HuH-7.5 (cell line): ENCODE results near the gene ZNF283.
"Not testable (repeated sequence)": the region's sequence is repeated elsewhere in the genome, so short reads cannot be mapped to it uniquely, and the experiment has no call there.

Experiments
- DNase-seq: peaks from one replicate; pipeline ENCODE4 v3.0.0; 2011; ENCODE audit warnings: low spot score

The ZNF283 gene

DNA sequence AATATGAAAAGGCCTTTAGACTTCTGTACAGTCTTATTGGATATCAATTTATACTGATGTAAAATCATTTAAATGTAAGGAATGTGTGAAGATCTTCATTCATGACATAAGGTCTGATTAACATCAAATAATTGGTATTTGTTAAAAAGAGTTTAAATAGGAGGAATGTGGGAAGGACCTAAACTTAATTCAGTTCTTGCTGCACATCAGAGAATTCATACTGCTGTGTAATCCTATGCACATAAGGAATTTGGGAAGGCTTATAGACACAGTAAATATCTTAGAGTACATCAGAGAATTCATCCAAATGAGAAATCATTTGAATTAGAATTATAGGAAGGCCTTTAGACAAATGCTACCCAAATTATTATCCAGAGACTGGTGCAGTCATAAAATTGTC lies 21.7 kb downstream of the ZNF283 start:
- DNase-seq = no peak

DNA sequence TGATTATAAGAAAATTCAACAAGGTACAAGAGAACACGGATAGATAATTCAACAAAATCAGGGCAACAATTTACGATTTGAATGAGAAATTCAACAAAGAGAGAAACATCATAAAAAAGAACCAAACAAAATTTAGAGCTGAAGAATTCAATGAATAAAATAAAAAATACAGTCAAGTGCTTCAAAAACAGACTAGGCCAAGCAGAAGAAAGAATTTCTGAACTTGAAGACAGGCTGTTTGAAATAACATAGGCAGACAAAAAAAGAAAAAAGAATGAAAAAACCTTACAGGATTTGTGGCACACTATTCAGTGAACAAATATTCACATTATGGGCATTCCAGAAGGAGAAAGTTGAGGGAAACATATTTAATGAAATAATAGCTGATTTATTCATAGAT lies 31.1 kb downstream of the ZNF283 start:
- no peak for DNase-seq

DNA sequence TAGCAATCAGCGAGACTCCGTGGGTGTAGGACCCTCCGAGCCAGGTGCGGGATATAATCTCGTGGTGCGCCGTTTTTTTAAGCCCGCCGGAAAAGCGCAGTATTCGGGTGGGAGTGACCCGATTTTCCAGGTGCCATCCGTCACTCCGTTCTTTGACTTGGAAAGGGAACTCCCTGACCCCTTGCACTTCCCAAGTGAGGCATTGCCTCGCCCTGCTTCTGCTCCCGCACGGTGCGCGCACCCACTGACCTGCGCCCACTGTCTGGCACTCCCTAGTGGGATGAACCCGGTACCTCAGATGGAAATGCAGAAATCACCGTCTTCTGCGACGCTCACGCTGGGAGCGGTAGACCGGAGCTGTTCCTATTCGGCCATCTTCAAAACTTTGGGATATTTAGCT lies 39.8 kb downstream of the ZNF283 start:
- not testable (repeated sequence) for DNase-seq

DNA sequence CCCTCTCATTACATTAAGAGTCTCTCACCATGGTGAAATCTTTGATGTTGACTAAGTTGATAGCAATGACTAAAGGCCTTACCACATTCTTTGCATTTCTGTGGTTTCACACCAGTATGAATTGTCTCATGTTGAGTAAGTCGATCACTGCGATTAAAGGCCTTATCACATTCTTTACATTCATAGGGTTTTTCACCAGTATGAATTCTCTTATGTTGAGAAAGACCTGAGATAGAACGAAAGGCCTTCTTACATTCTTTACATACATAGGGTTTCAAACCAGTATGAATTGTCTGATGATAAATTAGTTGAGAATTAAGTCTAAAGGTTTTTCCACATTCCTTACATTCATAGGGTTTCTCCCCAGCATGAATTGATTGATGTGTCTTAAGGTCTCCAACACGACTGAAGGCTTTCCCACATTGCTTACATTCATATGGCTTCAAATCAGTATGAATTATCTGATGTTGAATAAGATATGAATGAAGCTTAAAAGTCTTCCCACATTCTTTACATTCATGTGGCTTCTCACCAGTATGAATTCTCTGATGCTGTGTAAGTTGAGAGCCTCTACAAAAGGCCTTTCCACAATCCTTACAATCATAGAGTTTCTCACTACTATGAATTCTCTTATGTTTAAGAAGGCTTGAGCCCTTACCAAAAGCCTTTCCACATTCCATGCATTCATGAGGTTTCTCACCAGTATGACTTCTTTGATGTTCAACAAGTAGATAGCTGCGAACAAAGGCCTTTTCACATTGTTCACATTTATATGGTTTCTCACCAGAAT lies 45.6 kb downstream of the ZNF283 start:
- no peak for DNase-seq

DNA sequence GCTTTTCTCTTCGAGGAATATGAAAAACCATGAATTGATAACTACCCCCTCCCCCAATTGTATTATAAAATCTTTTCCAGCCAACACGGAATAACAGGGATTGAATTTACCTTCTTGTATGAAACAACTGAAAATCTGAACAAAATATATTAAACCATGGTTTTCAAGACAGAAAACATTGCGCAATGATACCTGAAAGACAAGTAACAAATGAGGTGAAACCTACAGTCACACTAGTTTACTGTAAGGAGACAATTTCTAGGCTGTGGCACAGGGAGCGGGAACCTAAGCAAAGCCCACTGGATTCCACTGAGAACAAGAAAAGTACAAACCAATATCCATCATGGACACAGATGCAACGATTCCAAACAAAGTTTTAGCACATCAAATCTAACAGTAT lies 53.4 kb downstream of the ZNF283 start:
- DNase-seq = no peak

DNA sequence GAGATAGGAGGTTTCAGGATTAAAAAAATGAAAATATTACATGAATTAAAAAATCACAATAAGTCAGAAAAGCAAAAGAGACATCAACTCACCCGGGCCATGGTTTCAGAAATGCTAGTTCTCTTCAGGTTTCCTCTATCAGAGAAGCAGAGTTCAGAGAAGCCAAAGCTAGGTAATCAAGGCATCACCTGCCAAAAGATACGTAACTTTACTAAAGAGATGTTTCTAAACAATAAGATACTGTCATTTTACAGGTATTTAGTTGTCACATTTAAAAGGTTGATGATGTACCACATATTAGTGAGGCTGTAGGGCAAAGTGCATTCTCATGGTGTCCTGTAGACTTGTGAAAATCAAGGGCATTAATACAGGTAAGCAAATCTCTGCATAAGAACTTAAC lies 56.7 kb downstream of the ZNF283 start, which contains the start of gene ZNF404:
TSS of gene ZNF404 (minus strand) at position 101 of the 400 bp plus-strand sequence.
- no peak for DNase-seq

DNA sequence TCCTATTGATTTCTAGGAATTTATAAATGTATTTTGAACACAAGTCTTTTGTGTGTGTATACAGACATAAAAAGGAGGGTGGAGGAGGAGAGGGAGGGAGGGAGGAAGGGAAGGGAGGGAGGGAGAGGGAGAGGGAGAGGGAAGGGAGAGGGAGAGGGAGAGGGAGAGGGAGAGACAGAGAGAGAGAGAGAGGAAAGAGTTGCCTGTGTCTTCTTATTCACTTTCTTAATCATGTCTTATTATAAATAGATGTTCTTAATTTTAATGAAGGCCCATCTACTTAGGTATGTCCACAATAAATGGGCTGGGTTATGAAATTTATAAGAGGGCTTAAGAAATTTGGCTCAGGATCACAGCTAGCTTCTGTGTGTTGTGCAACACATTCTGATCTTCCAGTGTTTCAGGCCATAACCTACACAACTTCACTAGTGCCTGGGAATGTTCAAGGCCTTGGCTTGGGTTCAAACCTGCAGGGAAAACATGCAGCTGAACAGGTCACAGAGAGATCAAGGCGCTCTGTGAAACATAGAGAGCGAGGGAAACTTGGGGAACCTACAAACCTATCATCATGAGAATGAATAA lies 68.7 kb downstream of the ZNF283 start:
- no peak for DNase-seq
